Measurements from ENCODE around the gene NELFA.
A peak's percentile ranks its signal among the peaks of the same experiment; 100 is the strongest.

The NELFA gene

GRCh38 chr4:1939664-1940509 is 68.9 kb downstream of the NELFA start:
- FAIRE-seq (no peak), DNase-seq (ENCODE audit: low spot score) (peak; percentile 16)

- DNase-seq (ENCODE audit: low spot score), result no peak
- FAIRE-seq, result no peak
Measured at GRCh38 chr4:1938027-1938426, 70.7 kb downstream of the NELFA start.

- FAIRE-seq, result no peak
- no peak for DNase-seq (ENCODE audit: low spot score)
Measured at GRCh38 chr4:1937550-1937949, 71.2 kb downstream of the NELFA start.

GRCh38 chr4:1933700-1934099 is 75.1 kb downstream of the NELFA start:
- no peak for FAIRE-seq

GRCh38 chr4:1932736-1933135 is 76.0 kb downstream of the NELFA start:
- DNase-seq (ENCODE audit: low spot score) (no peak), FAIRE-seq (no peak)

More at GRCh38 chr4:1933700-1934099, 75.1 kb downstream of the NELFA start:
- no peak for DNase-seq (ENCODE audit: low spot score)
